GM23338 (cell line): ENCODE data around the gene EML4. TPM values are rescaled to one million over a fixed set of nuclear protein-coding genes. Genes with fewer than 3 reads are reported as not detected.

Experiments
- ATAC-seq: fragments of 200-7000 bp; cut with Tn5 transposase; 3 replicates; pipeline ENCODE4 v1.9.1; 2020
- DNase-seq: peaks from one replicate; pipeline ENCODE4 v3.0.0-alpha.2; 2015; ENCODE audit warnings: low spot score
- H2AFZ ChIP-seq: fragments of 200-600 bp; sonication (generic); 2 replicates; pipeline ENCODE4 v1.8.0; 2016; ENCODE audit warnings: antibody characterized with exemption, mild to moderate bottlenecking, moderate library complexity
- H3F3A ChIP-seq: fragments of 200-600 bp; sonication (generic); replicated peaks from 2 replicates; pipeline ENCODE4 v1.8.0; 2017; ENCODE audit warnings: antibody characterized with exemption, mixed run types, low read depth
- H3K27ac ChIP-seq: fragments of 200-600 bp; sonication (generic); 2 replicates; pipeline ENCODE4 v1.6.1; 2016; ENCODE audit warnings: low read depth
- H3K27me3 ChIP-seq: fragments of 200-600 bp; sonication (generic); 2 replicates; pipeline ENCODE4 v1.8.0; 2016; ENCODE audit warnings: mild to moderate bottlenecking, mixed run types, moderate library complexity; ENCODE audit not compliant: insufficient read depth
- H3K36me3 ChIP-seq: fragments of 200-600 bp; sonication (generic); 2 replicates; pipeline ENCODE4 v1.8.0; 2016; ENCODE audit warnings: mild to moderate bottlenecking; ENCODE audit not compliant: insufficient read depth
- H3K4me1 ChIP-seq: fragments of 200-600 bp; sonication (generic); 2 replicates; pipeline ENCODE4 v1.8.0; 2016; ENCODE audit warnings: mild to moderate bottlenecking, moderate library complexity; ENCODE audit not compliant: insufficient read depth
- H3K4me2 ChIP-seq: fragments of 200-600 bp; sonication (generic); 2 replicates; pipeline ENCODE4 v1.7.1; 2017; ENCODE audit warnings: mixed run types
- H3K4me3 ChIP-seq: fragments of 200-600 bp; sonication (generic); 2 replicates; pipeline ENCODE4 v1.6.1; 2016; ENCODE audit warnings: mixed run types
- H3K79me2 ChIP-seq: fragments of 200-600 bp; sonication (generic); replicated peaks from 2 replicates; pipeline ENCODE4 v1.8.0; 2017; ENCODE audit warnings: mild to moderate bottlenecking; ENCODE audit not compliant: insufficient read depth
- H3K9me2 ChIP-seq: fragments of 200-600 bp; sonication (generic); 2 replicates; pipeline ENCODE4 v1.8.0; 2017; ENCODE audit not compliant: insufficient read depth
- H4K20me1 ChIP-seq: fragments of 200-600 bp; sonication (generic); replicated peaks from 2 replicates; pipeline ENCODE4 v1.8.0; 2017; ENCODE audit warnings: mild to moderate bottlenecking; ENCODE audit not compliant: insufficient read depth
- H3K27ac Mint-ChIP-seq: 2 replicates; pipeline ENCODE4 v1.8.0; 2020; ENCODE audit warnings: inconsistent platforms, mild to moderate bottlenecking, moderate library complexity, mixed read lengths
- H3K27me3 Mint-ChIP-seq: 3 replicates; pipeline ENCODE4 v1.8.0; 2022; ENCODE audit warnings: low read depth, mild to moderate bottlenecking, moderate library complexity, mixed read lengths, inconsistent platforms; ENCODE audit not compliant: insufficient read depth, poor library complexity
- H3K36me3 Mint-ChIP-seq: 3 replicates; pipeline ENCODE4 v1.8.0; 2021; ENCODE audit warnings: low read depth, mild to moderate bottlenecking, inconsistent platforms, moderate library complexity, mixed read lengths
- H3K4me1 Mint-ChIP-seq: 3 replicates; pipeline ENCODE4 v1.8.0; 2020; ENCODE audit warnings: mild to moderate bottlenecking, inconsistent platforms, mixed read lengths
- H3K4me3 Mint-ChIP-seq: 3 replicates; pipeline ENCODE4 v1.8.0; 2021; ENCODE audit warnings: moderate library complexity, mild to moderate bottlenecking, inconsistent platforms, mixed read lengths
- H3K9me3 Mint-ChIP-seq: 3 replicates; pipeline ENCODE4 v1.8.0; 2020; ENCODE audit warnings: moderate library complexity, mild to moderate bottlenecking, inconsistent platforms, mixed read lengths
- CREB1 ChIP-seq: fragments of 250-450 bp; sonication (Bioruptor Pico); IDR thresholded peaks from 2 replicates; pipeline ENCODE4 v1.5.0; 2020; ENCODE audit warnings: low read depth, mild to moderate bottlenecking, moderate library complexity
- ETS1 ChIP-seq: IDR thresholded peaks from 2 replicates; pipeline ENCODE4 v1.6.1; 2016; ENCODE audit warnings: antibody characterized with exemption
- EZH2 ChIP-seq: fragments of 200-600 bp; sonication (generic); IDR thresholded peaks from one replicate; pipeline ENCODE4 v1.8.0; 2017; ENCODE audit warnings: antibody characterized with exemption, mild to moderate bottlenecking, low read depth; ENCODE audit not compliant: unreplicated experiment
- EZH2phosphoT487 ChIP-seq: fragments of 200-600 bp; sonication (generic); IDR thresholded peaks from one replicate; pipeline ENCODE4 v1.8.1; 2018; ENCODE audit warnings: antibody characterized with exemption; ENCODE audit not compliant: unreplicated experiment
- JUNB ChIP-seq: IDR thresholded peaks from one replicate; pipeline ENCODE4 v1.6.1; 2016; ENCODE audit warnings: antibody characterized with exemption; ENCODE audit not compliant: unreplicated experiment
- NANOG ChIP-seq: IDR thresholded peaks from 2 replicates; pipeline ENCODE4 v1.6.1; 2016; ENCODE audit warnings: antibody characterized with exemption, borderline replicate concordance
- POLR2AphosphoS5 ChIP-seq: IDR thresholded peaks from 2 replicates; pipeline ENCODE4 v1.6.1; 2016; ENCODE audit warnings: antibody characterized with exemption, low read depth
- REST ChIP-seq: IDR thresholded peaks from one replicate; pipeline ENCODE4 v1.6.1; 2018; ENCODE audit warnings: antibody characterized with exemption; ENCODE audit not compliant: unreplicated experiment
- STAT1 ChIP-seq: IDR thresholded peaks from one replicate; pipeline ENCODE4 v1.6.1; 2016; ENCODE audit warnings: antibody characterized with exemption; ENCODE audit not compliant: unreplicated experiment
- ZNF114 ChIP-seq: fragments of 250-450 bp; sonication (Bioruptor Pico); IDR thresholded peaks from 2 replicates; pipeline ENCODE4 v1.5.0; 2020; ENCODE audit warnings: mild to moderate bottlenecking, moderate library complexity
- ZNF331 ChIP-seq: fragments of 250-450 bp; sonication (Bioruptor Pico); IDR thresholded peaks from 2 replicates; pipeline ENCODE4 v1.5.0; 2020; ENCODE audit warnings: low read depth, mild to moderate bottlenecking, moderate library complexity
- ZNF462 ChIP-seq: fragments of 250-450 bp; sonication (Bioruptor Pico); IDR thresholded peaks from 2 replicates; pipeline ENCODE4 v1.5.0; 2020; ENCODE audit warnings: mild to moderate bottlenecking, moderate library complexity
- polyA plus RNA-seq: library from polyadenylated mRNA; unstranded; fragments of >200 nt; fragmentation: Nextera tagmentation; extraction: Ambion mirVana; gene quantifications from 2 replicates; pipeline ENCODE4 v1.2.1, GENCODE V29; 2016
- total RNA-seq: library from RNA; depleted of rRNA; stranded (reverse); fragments of >200 nt; shearing (Covaris generic); gene quantifications from 2 replicates; pipeline ENCODE4 v1.2.3, GENCODE V29; 2014
- TF ChIP-seq, protein P1 (sequence below), 2 experiments: fragments of 200-600 bp in 1 of 2; sonication (generic) in 1 of 2; conservative IDR thresholded peaks; 2 replicates each; pipeline versions ENCODE4 v1.5.1 to v1.6.1; 2016 to 2017; ENCODE audit warnings: antibody characterized with exemption in 2 of 2, low read depth in 2 of 2, mild to moderate bottlenecking in 2 of 2, moderate library complexity in 1 of 2

The EML4 gene
- total and polyA plus RNA-seq, 2 experiments from 2014 or later: 65.3 to 115 TPM

DNA sequence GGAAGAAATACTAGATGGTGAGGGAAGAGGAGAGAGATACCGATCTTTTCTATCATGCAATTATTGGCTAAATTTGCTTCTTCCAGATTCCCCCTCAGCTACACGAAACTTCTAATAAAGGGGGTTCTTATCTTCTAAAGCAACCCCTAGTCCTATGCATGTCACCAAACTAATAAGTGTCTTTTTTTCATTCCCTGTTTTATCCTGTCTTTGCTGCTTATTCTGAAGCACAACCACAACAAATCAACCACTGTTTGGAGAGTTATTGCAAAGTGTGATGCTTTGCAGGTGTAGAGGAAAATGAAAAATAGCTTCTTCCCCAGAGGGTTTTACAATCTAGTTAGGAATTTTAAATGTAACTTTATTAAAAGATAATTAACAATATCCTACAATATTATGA lies 60.8 kb downstream of the EML4 start:
- 0 out of 2 replicates have a peak, but pooled peaks cover 7% of the 10 kb centered on the region for H3K4me1 ChIP-seq
- H3K27me3 Mint-ChIP-seq: no peaks in the 10 kb centered on the region
- H3K36me3 Mint-ChIP-seq: no peaks in the 10 kb centered on the region
- peaks cover 16% of the 10 kb centered on the region for H3K4me1 Mint-ChIP-seq
- no peaks in the 10 kb centered on the region for H3F3A ChIP-seq
- no peak overlapping the region for H3K4me3 ChIP-seq
- H3K36me3 ChIP-seq: no peaks in the 10 kb centered on the region
- H4K20me1 ChIP-seq: peaks cover 15% of the 10 kb centered on the region
- H3K79me2 ChIP-seq: peaks cover 80% of the 10 kb centered on the region
- no peak for ATAC-seq
- no peaks in the 10 kb centered on the region for H3K27me3 ChIP-seq
- no peak overlapping the region for H3K27ac Mint-ChIP-seq
- no peaks in the 10 kb centered on the region for H3K9me2 ChIP-seq
- no peak overlapping the region for H3K4me2 ChIP-seq
- no peak overlapping the region for H2AFZ ChIP-seq
- no peak for DNase-seq
- no peak overlapping the region for H3K4me3 Mint-ChIP-seq
- no peaks in the 10 kb centered on the region for H3K9me3 Mint-ChIP-seq
- TF ChIP-seq EZH2 (no peak), NANOG (no peak), ZNF114 (CRISPR knock-in tag) (no peak), STAT1 (no peak), JUNB (no peak), POLR2AphosphoS5 (no peak), ZNF462 (CRISPR knock-in tag) (no peak), ZNF331 (CRISPR knock-in tag) (no peak), REST (no peak), CREB1 (CRISPR knock-in tag) (no peak), EZH2phosphoT487 (no peak), ETS1 (no peak)
- TF ChIP-seq, protein P1, sequence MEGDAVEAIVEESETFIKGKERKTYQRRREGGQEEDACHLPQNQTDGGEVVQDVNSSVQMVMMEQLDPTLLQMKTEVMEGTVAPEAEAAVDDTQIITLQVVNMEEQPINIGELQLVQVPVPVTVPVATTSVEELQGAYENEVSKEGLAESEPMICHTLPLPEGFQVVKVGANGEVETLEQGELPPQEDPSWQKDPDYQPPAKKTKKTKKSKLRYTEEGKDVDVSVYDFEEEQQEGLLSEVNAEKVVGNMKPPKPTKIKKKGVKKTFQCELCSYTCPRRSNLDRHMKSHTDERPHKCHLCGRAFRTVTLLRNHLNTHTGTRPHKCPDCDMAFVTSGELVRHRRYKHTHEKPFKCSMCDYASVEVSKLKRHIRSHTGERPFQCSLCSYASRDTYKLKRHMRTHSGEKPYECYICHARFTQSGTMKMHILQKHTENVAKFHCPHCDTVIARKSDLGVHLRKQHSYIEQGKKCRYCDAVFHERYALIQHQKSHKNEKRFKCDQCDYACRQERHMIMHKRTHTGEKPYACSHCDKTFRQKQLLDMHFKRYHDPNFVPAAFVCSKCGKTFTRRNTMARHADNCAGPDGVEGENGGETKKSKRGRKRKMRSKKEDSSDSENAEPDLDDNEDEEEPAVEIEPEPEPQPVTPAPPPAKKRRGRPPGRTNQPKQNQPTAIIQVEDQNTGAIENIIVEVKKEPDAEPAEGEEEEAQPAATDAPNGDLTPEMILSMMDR (conservative IDR thresholded peaks at IDR 0.05; ENCODE audit: low read depth in 2 of 2): no peak
- H3K27ac ChIP-seq: no peak overlapping the region
